Fibroblast of skin of scalp (primary cell): Measurements from ENCODE around the gene GOLGA8M.
"Not testable (repeated sequence)": the region's sequence is repeated elsewhere in the genome, so short reads cannot be mapped to it uniquely, and the experiment has no call there.

Experiments
- DNase-seq: peaks from one replicate; pipeline ENCODE4 v3.0.0-alpha.2; 2013

Gene GOLGA8M

GRCh38 chr15:28656018-28656360 lies 56.2 kb downstream of the GOLGA8M start:
- DNase-seq, result not testable (repeated sequence)

- DNase-seq, result not testable (repeated sequence)
Observed at GRCh38 chr15:28655329-28656017, 56.7 kb downstream of the GOLGA8M start.

GRCh38 chr15:28654194-28654593 lies 58.0 kb downstream of the GOLGA8M start:
- DNase-seq, result not testable (repeated sequence)

- DNase-seq, result not testable (repeated sequence)
Observed at GRCh38 chr15:28652538-28652937, 59.7 kb downstream of the GOLGA8M start.
